ENCODE measurements around the gene SVBP. TPM values are rescaled to one million over a fixed set of nuclear protein-coding genes. Genes with fewer than 3 reads are reported as not detected.

SVBP gene
- total and polyA plus RNA-seq, 2 of the 8 experiments (the other 6 are each of a cell fraction or from before 2014, with no cell fraction given): 29.7 to 30.2 TPM

DNA sequence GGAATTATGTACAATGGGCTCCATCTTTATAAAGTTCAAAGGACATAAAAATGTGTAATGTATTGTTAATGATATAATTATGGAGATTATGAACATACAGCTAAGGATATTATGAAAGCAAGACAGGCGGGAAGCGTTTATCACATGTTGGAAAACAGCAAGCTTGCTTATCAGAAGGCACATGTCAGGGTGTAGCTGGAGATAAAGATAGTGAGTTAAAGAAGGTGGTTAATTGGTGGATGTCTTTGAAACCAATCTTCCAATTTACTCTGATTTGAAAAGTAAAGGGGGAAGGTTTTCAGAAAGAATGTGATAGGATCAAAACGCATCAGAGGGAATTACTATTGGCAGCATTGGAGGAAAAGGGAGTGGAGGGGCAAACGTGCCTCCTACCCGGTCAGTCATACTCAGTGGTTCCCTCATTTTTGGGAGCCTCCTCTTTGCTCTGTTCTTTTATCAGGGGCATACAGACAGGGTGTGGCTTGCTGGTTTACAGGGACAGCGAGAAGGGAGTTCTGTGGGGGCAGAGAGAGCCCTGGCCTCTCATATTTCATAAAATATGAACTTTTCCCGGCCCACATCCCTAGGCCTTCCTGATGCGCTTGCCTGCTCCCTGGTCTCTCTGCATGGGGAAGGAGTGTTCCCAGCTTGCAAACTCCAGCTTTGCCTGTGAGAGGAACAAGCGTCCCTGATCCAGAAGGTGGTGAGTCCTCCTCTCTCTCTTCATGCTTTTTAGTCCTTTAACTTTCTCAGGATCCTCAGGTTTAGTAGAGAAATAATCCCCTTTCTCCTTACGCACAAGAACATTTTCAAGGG lies 8.0 kb upstream of the SVBP start:
- no peak overlapping the region for H4K5ac ChIP-seq (ENCODE audit: insufficient read length, low read depth, low read length)
- H3K36me3 ChIP-seq (ENCODE audit: control insufficient read depth in 2 of 4, insufficient read depth in 4 of 4, low read length in 3 of 4): no peaks in the 10 kb centered on the region
- POLR2A ChIA-PET (ENCODE audit: partially characterized antibody): interaction anchor here (0.8 to 5.5 kb wide), 5 partner anchors 8 to 368 kb away, joined by 3 to 21 read pairs (median 3); partner anchors contain the start of genes ERMAP, SVBP and ZNF691
- H3K9me3 ChIP-seq (ENCODE audit: insufficient read depth in 2 of 2, low read depth in 1 of 2, low read length in 1 of 2): no peaks in the 10 kb centered on the region
- no peak overlapping the region for H2BK5ac ChIP-seq (ENCODE audit: low read depth, low read length)
- H4K20me1 ChIP-seq (replicated peaks in 1 of 2; ENCODE audit: control insufficient read depth in 1 of 2, insufficient read depth in 2 of 2, low read length in 2 of 2): no peaks in the 10 kb centered on the region
- H3K27me3 ChIP-seq (replicated peaks in 1 of 4; ENCODE audit: control insufficient read depth in 3 of 4, extremely low read depth in 1 of 4, insufficient read depth in 3 of 4, low read length in 3 of 4): no peaks in the 10 kb centered on the region
- H3K79me2 ChIP-seq (ENCODE audit: control insufficient read depth in 1 of 2, insufficient read depth in 2 of 2, low read length in 2 of 2): no peaks in the 10 kb centered on the region
- peak overlapping the region; percentile 6 for H4K91ac ChIP-seq (replicated peaks; ENCODE audit: insufficient read length, low read length)
- no peak overlapping the region for H2BK12ac ChIP-seq (ENCODE audit: low read depth, low read length)
- H3K9ac ChIP-seq (replicated peaks in 1 of 4; ENCODE audit: extremely low read depth in 1 of 4, low read depth in 3 of 4, low read length in 3 of 4): no peak overlapping the region; a peak in 1 of 7 replicates
- H3K23ac ChIP-seq (ENCODE audit: insufficient read length): no peak overlapping the region
- no peaks in the 10 kb centered on the region for H3K23me2 ChIP-seq (ENCODE audit: low read depth, low read length)
- H3K56ac ChIP-seq (replicated peaks; ENCODE audit: insufficient read length, low read depth, low read length): no peak overlapping the region
- H2AFZ ChIP-seq (ENCODE audit: low read length): no peak overlapping the region
- H3K79me1 ChIP-seq (ENCODE audit: low read depth, low read length): no peaks in the 10 kb centered on the region
- H3K4me3 ChIP-seq (ENCODE audit: extremely low read depth in 1 of 4, insufficient read depth in 2 of 4, low read depth in 3 of 4, low read length in 4 of 4): no peak overlapping the region
- FAIRE-seq (peak; percentile 36), DNase-seq (ENCODE audit: low read depth in 1 of 2, low spot score in 2 of 2) (peak in 1 of 2 experiments; percentile 34)
- peak overlapping the region; percentile 77 for H4K8ac ChIP-seq (ENCODE audit: extremely low read depth, insufficient read depth, low read length)
- H3K27ac ChIP-seq (ENCODE audit: low read depth, low read length): no peak overlapping the region
- H3K4me2 ChIP-seq (ENCODE audit: insufficient read depth in 1 of 2, low read depth in 2 of 2, low read length in 2 of 2): no peak overlapping the region
- CTCF ChIA-PET (ENCODE audit: partially characterized antibody): interaction anchor here (1.0 to 1.2 kb wide), 3 partner anchors 15 to 47 kb away, joined by 3 to 4 read pairs (median 3); no protein-coding TSS in a partner anchor
- no peak overlapping the region for H2BK20ac ChIP-seq (ENCODE audit: low read length)
- no peak overlapping the region for H3K4ac ChIP-seq (replicated peaks; ENCODE audit: insufficient read length, low read depth, low read length)
- H2BK120ac ChIP-seq (replicated peaks; ENCODE audit: low read depth, low read length): no peak overlapping the region
- peaks cover 0 to 3% (median 1%) of the 10 kb centered on the region in 4 experiments; a peak in 1 of 7 replicates for H3K4me1 ChIP-seq (replicated peaks in 1 of 4; ENCODE audit: control insufficient read depth in 3 of 4, insufficient read depth in 4 of 4, low read length in 3 of 4)
- no peak overlapping the region for H3K18ac ChIP-seq (ENCODE audit: extremely low read depth, low read length)
- H2BK15ac ChIP-seq (ENCODE audit: low read length): no peak overlapping the region
- WGBS, 2 experiments (ENCODE audit: extremely low coverage in 1 of 2, insufficient coverage in 1 of 2, insufficient read length in 1 of 2, insufficient replicate concordance in 2 of 2, low coverage in 1 of 2, low lambda C conversion rate in 2 of 2, missing lambda C conversion rate in 1 of 2): 86% methylated on average over 10 of the region's 10 CpGs; no CpG with 5 or more reads in 1 of the 2 experiments
- no peak overlapping the region for H2AK5ac ChIP-seq (ENCODE audit: low read depth, low read length)
- no peak overlapping the region for H3K14ac ChIP-seq (ENCODE audit: insufficient read length)
- no peak for TF ChIP-seq ASH2L (IDR thresholded peaks at IDR 0.05; ENCODE audit: low read length)
- TF ChIP-seq SIRT6 (IDR thresholded peaks at IDR 0.05; ENCODE audit: low read length): no peak
- TF ChIP-seq SIN3A (conservative IDR thresholded peaks at IDR 0.05 in 1 of 2, IDR thresholded peaks at IDR 0.05 in 1 of 2; ENCODE audit: low read depth in 1 of 2, low read length in 2 of 2): no peak
- TF ChIP-seq, protein P1, sequence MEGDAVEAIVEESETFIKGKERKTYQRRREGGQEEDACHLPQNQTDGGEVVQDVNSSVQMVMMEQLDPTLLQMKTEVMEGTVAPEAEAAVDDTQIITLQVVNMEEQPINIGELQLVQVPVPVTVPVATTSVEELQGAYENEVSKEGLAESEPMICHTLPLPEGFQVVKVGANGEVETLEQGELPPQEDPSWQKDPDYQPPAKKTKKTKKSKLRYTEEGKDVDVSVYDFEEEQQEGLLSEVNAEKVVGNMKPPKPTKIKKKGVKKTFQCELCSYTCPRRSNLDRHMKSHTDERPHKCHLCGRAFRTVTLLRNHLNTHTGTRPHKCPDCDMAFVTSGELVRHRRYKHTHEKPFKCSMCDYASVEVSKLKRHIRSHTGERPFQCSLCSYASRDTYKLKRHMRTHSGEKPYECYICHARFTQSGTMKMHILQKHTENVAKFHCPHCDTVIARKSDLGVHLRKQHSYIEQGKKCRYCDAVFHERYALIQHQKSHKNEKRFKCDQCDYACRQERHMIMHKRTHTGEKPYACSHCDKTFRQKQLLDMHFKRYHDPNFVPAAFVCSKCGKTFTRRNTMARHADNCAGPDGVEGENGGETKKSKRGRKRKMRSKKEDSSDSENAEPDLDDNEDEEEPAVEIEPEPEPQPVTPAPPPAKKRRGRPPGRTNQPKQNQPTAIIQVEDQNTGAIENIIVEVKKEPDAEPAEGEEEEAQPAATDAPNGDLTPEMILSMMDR (IDR thresholded peaks at IDR 0.05; ENCODE audit: control extremely low read depth in 1 of 3, insufficient read depth in 1 of 3, low read depth in 1 of 3, low read length in 3 of 3): no peak
- TF ChIP-seq MAFK (IDR thresholded peaks at IDR 0.05; ENCODE audit: low read depth, low read length): no peak
- no peak for TF ChIP-seq NANOG (IDR thresholded peaks at IDR 0.05; ENCODE audit: insufficient read depth, low read depth, low read length, poor library complexity, severe bottlenecking)
- TF ChIP-seq POLR2AphosphoS5 (IDR thresholded peaks at IDR 0.05; ENCODE audit: low read depth, low read length): no peak
- TF ChIP-seq, protein P2, sequence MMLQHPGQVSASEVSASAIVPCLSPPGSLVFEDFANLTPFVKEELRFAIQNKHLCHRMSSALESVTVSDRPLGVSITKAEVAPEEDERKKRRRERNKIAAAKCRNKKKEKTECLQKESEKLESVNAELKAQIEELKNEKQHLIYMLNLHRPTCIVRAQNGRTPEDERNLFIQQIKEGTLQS (IDR thresholded peaks at IDR 0.05; ENCODE audit: insufficient read depth, low read depth, low read length): no peak

Data from H1 (cell line).